LNCAP (cell line): ENCODE measurements around the gene ENPP3.

ENCODE experiments used
- TF ChIP-seq, protein P1 (sequence below): fragments of 450-650 bp; IDR thresholded peaks from 2 replicates; pipeline ENCODE4 v1.5.1; 2017; ENCODE audit warnings: mild to moderate bottlenecking

The ENPP3 gene

DNA sequence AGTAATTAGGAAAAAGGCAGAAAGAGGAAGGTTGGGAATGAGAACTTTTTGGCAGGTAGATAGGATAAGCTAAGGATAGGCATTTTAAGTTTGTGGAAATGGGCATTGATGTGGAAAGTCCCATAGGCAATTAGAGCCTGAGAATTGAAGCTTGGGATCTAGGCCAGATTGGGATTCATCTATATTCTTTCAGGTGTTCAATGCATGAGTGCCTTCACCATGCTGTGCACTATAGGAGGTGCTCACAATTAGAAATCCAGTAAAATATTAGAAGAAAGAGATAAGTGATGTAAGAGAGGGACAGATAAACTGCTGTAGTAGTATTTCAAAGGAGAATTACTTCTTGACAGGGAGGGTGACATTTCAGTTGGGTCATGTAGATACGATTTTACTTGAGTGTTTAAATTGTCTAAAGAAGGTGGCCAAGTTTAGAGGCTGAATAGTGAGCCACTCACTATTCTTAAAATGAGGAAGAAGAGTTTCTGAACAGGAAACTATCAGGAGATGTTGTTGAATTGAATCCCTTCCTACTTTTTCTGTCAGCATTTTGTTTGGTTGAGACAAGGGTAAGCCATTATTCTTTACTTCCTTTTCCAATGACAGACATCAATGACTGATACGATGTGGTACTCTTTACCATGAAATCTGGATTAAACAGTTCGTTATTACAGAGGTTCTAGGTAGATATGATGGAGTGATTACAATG lies 104.7 kb downstream of the ENPP3 start:
- TF ChIP-seq, protein P1, sequence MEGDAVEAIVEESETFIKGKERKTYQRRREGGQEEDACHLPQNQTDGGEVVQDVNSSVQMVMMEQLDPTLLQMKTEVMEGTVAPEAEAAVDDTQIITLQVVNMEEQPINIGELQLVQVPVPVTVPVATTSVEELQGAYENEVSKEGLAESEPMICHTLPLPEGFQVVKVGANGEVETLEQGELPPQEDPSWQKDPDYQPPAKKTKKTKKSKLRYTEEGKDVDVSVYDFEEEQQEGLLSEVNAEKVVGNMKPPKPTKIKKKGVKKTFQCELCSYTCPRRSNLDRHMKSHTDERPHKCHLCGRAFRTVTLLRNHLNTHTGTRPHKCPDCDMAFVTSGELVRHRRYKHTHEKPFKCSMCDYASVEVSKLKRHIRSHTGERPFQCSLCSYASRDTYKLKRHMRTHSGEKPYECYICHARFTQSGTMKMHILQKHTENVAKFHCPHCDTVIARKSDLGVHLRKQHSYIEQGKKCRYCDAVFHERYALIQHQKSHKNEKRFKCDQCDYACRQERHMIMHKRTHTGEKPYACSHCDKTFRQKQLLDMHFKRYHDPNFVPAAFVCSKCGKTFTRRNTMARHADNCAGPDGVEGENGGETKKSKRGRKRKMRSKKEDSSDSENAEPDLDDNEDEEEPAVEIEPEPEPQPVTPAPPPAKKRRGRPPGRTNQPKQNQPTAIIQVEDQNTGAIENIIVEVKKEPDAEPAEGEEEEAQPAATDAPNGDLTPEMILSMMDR: no peak

DNA sequence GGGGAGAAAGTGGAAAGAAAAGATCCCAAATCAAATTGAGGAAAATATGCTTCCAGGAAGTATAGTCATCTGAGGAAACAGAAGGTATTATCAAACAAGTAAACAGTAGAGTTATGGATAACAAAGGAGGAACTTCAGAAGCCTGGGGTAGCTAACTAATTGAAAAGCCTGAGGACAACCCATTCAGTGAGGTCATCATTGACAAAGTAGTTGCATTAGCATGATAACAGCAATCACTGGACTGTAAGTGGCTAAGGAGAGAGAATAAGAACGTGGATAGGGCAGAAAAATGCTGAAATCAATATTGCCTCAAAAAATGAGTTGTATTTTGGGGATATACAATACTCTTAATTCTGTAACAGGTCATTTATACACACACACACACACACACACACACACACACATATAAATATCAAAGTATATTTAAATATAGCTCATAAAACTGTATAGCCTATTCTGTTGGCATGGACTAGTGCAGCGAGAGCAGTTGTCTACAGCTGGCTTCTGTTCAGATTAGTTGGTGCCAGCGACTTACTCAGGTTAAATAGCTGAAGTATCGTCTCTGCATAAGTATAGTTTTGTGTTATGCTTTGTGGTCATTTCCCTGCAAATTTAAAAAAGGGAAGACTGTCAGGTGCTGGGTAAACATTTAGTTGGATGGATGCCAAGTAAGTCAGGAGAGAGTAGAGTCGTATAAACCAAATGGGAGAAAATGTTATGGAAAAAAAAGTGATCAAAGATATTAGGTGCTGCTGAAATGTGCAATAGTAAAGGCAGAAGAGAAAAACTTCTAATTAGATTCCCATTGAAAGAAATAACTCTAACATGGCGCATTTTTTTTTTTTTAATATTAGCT lies 107.6 kb downstream of the ENPP3 start:
- TF ChIP-seq, protein P1: no peak

DNA sequence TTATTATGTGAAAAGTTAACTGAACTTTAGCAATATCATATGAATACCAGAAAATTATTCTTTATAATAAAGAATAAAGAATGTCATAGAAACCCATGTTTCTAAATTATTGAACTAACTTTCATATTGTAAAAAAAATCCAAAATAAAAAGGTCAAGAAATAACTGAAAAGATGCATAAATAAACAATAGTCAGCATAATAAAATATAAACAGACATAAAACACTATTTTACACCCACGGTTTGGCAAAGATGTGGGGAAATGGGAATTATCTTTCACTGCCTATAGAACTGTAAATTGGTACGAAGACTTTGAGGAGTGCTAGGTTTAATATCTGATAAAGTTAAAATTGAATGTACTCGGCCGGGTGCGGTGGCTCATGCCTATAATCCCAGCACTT lies 108.4 kb downstream of the ENPP3 start:
- TF ChIP-seq, protein P1: no peak

DNA sequence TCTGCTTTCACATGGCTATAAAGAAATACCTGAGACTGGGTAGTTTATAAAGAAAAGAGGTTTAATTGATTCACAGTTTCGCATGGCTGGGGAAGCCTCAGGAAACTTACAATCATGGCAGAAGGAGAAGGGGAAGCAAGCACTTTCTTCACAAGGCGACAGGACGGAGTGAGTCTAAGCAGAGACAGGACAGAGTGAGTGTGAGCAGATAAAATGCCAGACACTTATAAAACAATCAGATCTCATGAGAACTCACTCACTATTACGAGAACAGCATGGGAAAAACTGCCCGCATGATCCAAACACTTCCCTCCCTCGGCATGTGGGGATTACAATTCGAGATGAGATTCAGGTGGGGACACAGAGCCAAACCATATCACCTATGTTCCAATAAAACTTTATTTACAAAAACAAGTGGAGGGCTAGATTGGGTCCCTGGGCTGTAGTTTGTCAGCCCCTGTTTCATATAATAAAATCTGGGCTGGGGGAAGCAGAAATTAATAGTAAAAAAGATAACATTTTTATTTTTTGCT lies 110.8 kb downstream of the ENPP3 start:
- TF ChIP-seq, protein P1: no peak

DNA sequence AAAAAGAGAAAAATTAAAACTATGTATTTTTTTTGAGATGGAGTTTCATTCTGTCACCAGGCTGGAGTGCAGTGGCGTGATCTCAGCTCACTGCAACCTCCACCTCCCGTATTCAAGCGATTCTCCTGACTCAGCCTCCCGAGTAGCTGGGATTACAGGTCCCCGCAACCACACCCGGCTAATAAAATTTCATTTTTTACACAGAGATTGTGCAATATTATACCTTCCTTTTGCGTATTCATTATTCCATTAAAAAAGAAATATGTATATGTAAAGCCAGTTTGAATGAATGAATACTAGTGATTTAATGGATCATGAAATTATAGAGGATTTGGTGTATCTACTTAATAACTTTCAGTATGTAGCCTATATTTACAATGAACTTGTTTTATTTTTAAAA lies 111.9 kb downstream of the ENPP3 start:
- TF ChIP-seq, protein P1: no peak

DNA sequence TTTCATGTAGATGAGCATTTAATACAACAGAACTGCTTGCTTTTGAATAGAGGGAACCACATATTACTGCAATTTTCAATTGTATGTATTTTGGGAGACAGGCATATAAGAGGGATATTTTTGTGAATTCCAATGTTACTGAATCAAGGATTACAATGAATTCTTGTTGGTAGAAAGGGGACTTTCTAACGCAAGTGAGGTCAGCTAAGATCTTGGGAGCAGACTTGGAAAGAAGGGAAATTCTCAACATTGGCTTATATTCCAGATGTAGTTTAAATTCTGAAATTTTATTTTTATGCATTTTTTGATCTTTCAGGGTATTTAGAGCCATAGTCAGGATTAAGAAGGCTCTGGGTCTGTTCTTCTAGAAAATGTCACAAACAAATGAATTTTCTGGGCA lies 117.0 kb downstream of the ENPP3 start:
- TF ChIP-seq, protein P1: no peak

DNA sequence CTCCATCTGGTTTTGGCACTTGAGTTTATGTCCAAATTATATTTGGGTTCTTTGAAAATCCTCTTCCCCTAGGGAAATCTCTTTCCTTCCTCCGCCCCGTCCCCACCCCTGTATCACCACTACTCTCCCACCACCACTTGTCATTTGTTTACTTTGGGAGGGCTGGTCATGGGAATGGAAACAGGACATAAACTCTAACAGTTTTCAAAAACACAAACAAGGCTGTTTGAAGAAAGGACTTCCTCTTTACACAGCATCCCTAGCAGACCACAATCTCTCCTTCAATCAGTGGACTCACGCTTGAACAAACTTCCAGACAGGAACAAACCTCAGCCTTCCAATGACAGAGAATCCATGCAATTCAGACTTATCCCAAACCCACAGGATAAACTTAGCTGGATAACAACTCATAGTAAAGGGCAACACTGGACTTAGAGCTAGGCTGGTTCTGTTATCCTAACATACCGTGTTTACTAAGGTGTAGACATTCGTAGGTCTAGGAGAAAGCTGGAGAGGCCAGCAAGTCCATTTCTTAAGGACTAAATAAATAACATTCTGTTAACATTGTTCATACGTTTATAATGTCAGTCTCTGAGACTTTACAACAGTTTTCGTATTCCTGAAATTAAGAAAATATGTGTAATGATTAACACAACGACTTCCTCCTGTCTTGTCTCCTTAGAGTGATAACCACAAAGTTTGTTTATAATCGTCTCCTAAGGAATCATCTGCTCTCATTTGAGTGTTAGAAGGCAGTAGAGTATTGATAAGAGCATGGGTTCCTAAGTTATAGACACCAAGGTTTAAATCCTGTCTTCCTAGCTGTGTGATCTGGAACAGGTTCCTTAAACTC lies 117.8 kb downstream of the ENPP3 start:
- TF ChIP-seq, protein P1: no peak
